Erythroblast (primary cell): ENCODE results near the gene CNOT11.

Experiments used
- GATA1 ChIP-seq: IDR thresholded peaks from 2 replicates; pipeline ENCODE4 v1.6.1; 2011; ENCODE audit warnings: low read depth, mild to moderate bottlenecking, control low read depth, low read length, moderate library complexity
- POLR2A ChIP-seq: IDR thresholded peaks from 2 replicates; pipeline ENCODE4 v1.6.1; 2011; ENCODE audit warnings: mild to moderate bottlenecking, low read length

- TF ChIP-seq POLR2A (no peak), GATA1 (no peak)
These were observed 2.8 kb downstream of the CNOT11 start for GRCh38 chr2:101255501-101255900.
